K562 (cell line): Measurements from ENCODE around the gene PIGC. TPM values are rescaled to one million over a fixed set of nuclear protein-coding genes. Genes with fewer than 3 reads are reported as not detected.
A peak's percentile ranks its signal among the peaks of the same experiment; 100 is the strongest.

Source experiments
- ARID1B ChIP-seq: fragments of 450-650 bp; IDR thresholded peaks from 2 replicates; pipeline ENCODE4 v1.6.1; 2016; ENCODE audit warnings: antibody characterized with exemption, mild to moderate bottlenecking, inconsistent platforms
- BRD9 ChIP-seq: fragments of 450-650 bp; IDR thresholded peaks from 2 replicates; pipeline ENCODE4 v1.6.1; 2018; ENCODE audit warnings: low read depth; ENCODE audit not compliant: partially characterized antibody
- CLOCK ChIP-seq: fragments of 250-450 bp; sonication (Bioruptor Pico); IDR thresholded peaks from 2 replicates; pipeline ENCODE4 v1.4.0; 2020; ENCODE audit warnings: mild to moderate bottlenecking, moderate library complexity, borderline replicate concordance
- FOXM1 ChIP-seq, 2 experiments: fragments of 450-650 bp in 1 of 2; sonication (generic) in 1 of 2; formaldehyde crosslinking in 1 of 2; IDR thresholded peaks; 2 replicates each; pipeline versions ENCODE4 v1.6.1 to v1.9.0; 2017 to 2022; ENCODE audit warnings: low read depth in 2 of 2, mild to moderate bottlenecking in 2 of 2, missing genetic modification reagents in 1 of 2, moderate library complexity in 1 of 2
- GTF2A2 ChIP-seq: IDR thresholded peaks from 2 replicates; pipeline ENCODE4 v1.6.1; 2016; ENCODE audit warnings: mild to moderate bottlenecking, missing genetic modification characterization, missing compliant biosample characterization
- HOMEZ ChIP-seq: fragments of 250-450 bp; sonication (Bioruptor Pico); IDR thresholded peaks from 2 replicates; pipeline ENCODE4 v1.4.0; 2020; ENCODE audit warnings: mild to moderate bottlenecking, moderate library complexity
- ID3 ChIP-seq, 2 experiments: fragments of 250-450 bp in 1 of 2; fragments of 450-650 bp in 1 of 2; sonication (Bioruptor Pico) in 1 of 2; IDR thresholded peaks; 2 replicates each; pipeline versions ENCODE4 v1.6.1 to v1.8.0; 2016 to 2021; ENCODE audit warnings: mild to moderate bottlenecking in 2 of 2, moderate library complexity in 2 of 2, missing compliant biosample characterization in 1 of 2, missing genetic modification characterization in 1 of 2
- JUN ChIP-seq, 2 experiments: sonication (generic) in 1 of 2; formaldehyde crosslinking in 1 of 2; IDR thresholded peaks; 2 replicates each; pipeline versions ENCODE4 v1.6.1 to v1.8.0; 2012 to 2022; ENCODE audit warnings: borderline replicate concordance in 2 of 2, mild to moderate bottlenecking in 2 of 2, improper control_type of control experiment in 1 of 2, low read depth in 1 of 2, low read length in 1 of 2, missing genetic modification reagents in 1 of 2
- MAZ ChIP-seq, 2 experiments: fragments of 450-650 bp in 1 of 2; sonication (generic) in 1 of 2; formaldehyde crosslinking; IDR thresholded peaks in 1 of 2; conservative IDR thresholded peaks in 1 of 2; 2 replicates each; pipeline versions ENCODE4 v1.4.0 to v1.5.0; 2020; ENCODE audit warnings: mild to moderate bottlenecking in 1 of 2, missing genetic modification reagents in 1 of 2
- NFE2 ChIP-seq: IDR thresholded peaks from 2 replicates; pipeline ENCODE4 v1.6.1; 2014; ENCODE audit warnings: antibody characterized with exemption, low read depth
- PBX2 ChIP-seq, 2 experiments: IDR thresholded peaks in 1 of 2; conservative IDR thresholded peaks in 1 of 2; 2 replicates each; pipeline ENCODE4 v1.6.1; 2016; ENCODE audit warnings: low read depth in 2 of 2, mild to moderate bottlenecking in 1 of 2, missing compliant biosample characterization in 1 of 2, missing genetic modification characterization in 1 of 2, moderate library complexity in 1 of 2
- SMAD4 ChIP-seq: fragments of 250-450 bp; sonication (Bioruptor Pico); conservative IDR thresholded peaks from 2 replicates; pipeline ENCODE4 v1.8.0; 2021; ENCODE audit warnings: inconsistent platforms, mild to moderate bottlenecking, moderate library complexity
- TCF3 ChIP-seq: sonication (generic); formaldehyde crosslinking; IDR thresholded peaks from 2 replicates; pipeline ENCODE4 v1.4.0; 2020; ENCODE audit warnings: mild to moderate bottlenecking, missing genetic modification reagents
- TEAD4 ChIP-seq, 2 experiments: sonication (generic) in 1 of 2; formaldehyde crosslinking in 1 of 2; IDR thresholded peaks; 2 replicates each; pipeline versions ENCODE4 v1.6.1 to v1.8.0; 2012 to 2022; ENCODE audit warnings: borderline replicate concordance in 1 of 2, inconsistent platforms in 1 of 2, low read length in 1 of 2, mild to moderate bottlenecking in 1 of 2, missing genetic modification reagents in 1 of 2
- polyA plus RNA-seq, 8 experiments: library from polyadenylated mRNA; depleted of rRNA in 4 of 8; stranded (reverse) in 5 of 8; unstranded in 3 of 8; fragments of >200 nt; fragmentation: Nextera tagmentation in 2 of 8; fragmentation: Illumina TruSeq in 1 of 8; extraction: Ambion mirVana in 2 of 8; extraction: Trizol in 1 of 8; gene quantifications; 2 replicates each; pipeline versions ENCODE4 v1.2.1 to v1.2.3, GENCODE V29; 2011 to 2014; ENCODE audit warnings: inconsistent platforms in 1 of 8, missing spikeins in 1 of 8
- total RNA-seq, 7 experiments: library from RNA; depleted of rRNA in 6 of 7; stranded (reverse); fragments of >200 nt in 6 of 7; fragmentation: Illumina TruSeq in 2 of 7; extraction: Trizol in 2 of 7; gene quantifications; 2 replicates each; pipeline versions ENCODE4 v1.2.1 to v1.2.3, GENCODE V29; 2011 to 2021; ENCODE audit warnings: low replicate concordance in 1 of 7

Gene PIGC
- total and polyA plus RNA-seq, 9 of the 15 experiments (the other 6 are each of a cell fraction or from before 2014, with no cell fraction given): 30.5 to 97.9 (median 54.7) TPM

- TF ChIP-seq PBX2 (CRISPR knock-in tag; IDR thresholded peaks at IDR 0.05; ENCODE audit: low read depth): no peak
- no peak for TF ChIP-seq PBX2 (tag; conservative IDR thresholded peaks at IDR 0.05; ENCODE audit: low read depth)
- no peak for TF ChIP-seq BRD9
- TF ChIP-seq FOXM1 (IDR thresholded peaks at IDR 0.05; ENCODE audit: low read depth): no peak
- TF ChIP-seq FOXM1 (CRISPR knock-in tag; IDR thresholded peaks at IDR 0.05; ENCODE audit: low read depth): no peak
- TF ChIP-seq CLOCK (CRISPR knock-in tag): no peak
- TF ChIP-seq HOMEZ: no peak
- TF ChIP-seq MAZ (CRISPR knock-in tag; conservative IDR thresholded peaks at IDR 0.05 in 1 of 2, IDR thresholded peaks at IDR 0.05 in 1 of 2): no peak
- TF ChIP-seq TEAD4 (IDR thresholded peaks at IDR 0.05; ENCODE audit: low read length): peak; percentile 37; the same call in 1 of the 2 replicates
- no peak for TF ChIP-seq TEAD4 (CRISPR knock-in tag; IDR thresholded peaks at IDR 0.05; ENCODE audit: borderline replicate concordance)
- peak; percentile 61 for TF ChIP-seq TCF3
- peak; percentile 40; the same call in 1 of the 2 replicates for TF ChIP-seq SMAD4 (CRISPR knock-in tag)
- TF ChIP-seq ARID1B: peak; percentile 26; the same call in 1 of the 2 replicates
- peak; percentile 53; the same call in 1 of the 2 replicates for TF ChIP-seq NFE2
- no peak for TF ChIP-seq ID3 (CRISPR knock-in tag; IDR thresholded peaks at IDR 0.05)
- 0 out of 2 replicates have a peak, but pooled peaks have one; percentile 57 for TF ChIP-seq ID3 (tag; IDR thresholded peaks at IDR 0.05)
- 0 out of 2 replicates have a peak, but pooled peaks have one; percentile 45 for TF ChIP-seq JUN (IDR thresholded peaks at IDR 0.05; ENCODE audit: borderline replicate concordance, low read depth, low read length)
- TF ChIP-seq JUN (CRISPR knock-in tag; IDR thresholded peaks at IDR 0.05; ENCODE audit: borderline replicate concordance): no peak
- 0 out of 2 replicates have a peak, but pooled peaks have one; percentile 42 for TF ChIP-seq GTF2A2
These were observed 8.8 kb upstream of the PIGC start (continued) for GRCh38 chr1:172452536-172453152.
